ENCODE data around the gene IGFLR1. TPM values are rescaled to one million over a fixed set of nuclear protein-coding genes. Genes with fewer than 3 reads are reported as not detected.

IGFLR1 gene
- total and polyA plus RNA-seq, 9 of the 15 experiments (the other 6 are each of a cell fraction or from before 2014, with no cell fraction given), result 1.0 to 14.3 (median 4.6) TPM

- TF ChIP-seq REST (IDR thresholded peaks at IDR 0.05; ENCODE audit: borderline replicate concordance) (no peak), REST (CRISPR knock-in tag; IDR thresholded peaks at IDR 0.05; ENCODE audit: low read depth) (no peak), MCM5 (IDR thresholded peaks at IDR 0.05; ENCODE audit: low read depth) (no peak), RUNX1 (IDR thresholded peaks at IDR 0.05; ENCODE audit: low read depth) (no peak), ZNF644 (tag; IDR thresholded peaks at IDR 0.05; ENCODE audit: low read depth) (no peak), PML (IDR thresholded peaks at IDR 0.05; ENCODE audit: low read length) (no peak), CLOCK (CRISPR knock-in tag; IDR thresholded peaks at IDR 0.05; ENCODE audit: borderline replicate concordance) (no peak), SREBF1 (IDR thresholded peaks at IDR 0.05; ENCODE audit: borderline replicate concordance, low read depth, low read length) (no peak), SMAD4 (CRISPR knock-in tag; conservative IDR thresholded peaks at IDR 0.05) (no peak), STAT5A (IDR thresholded peaks at IDR 0.05; ENCODE audit: borderline replicate concordance, low read length) (no peak), DIDO1 (tag; IDR thresholded peaks at IDR 0.05; ENCODE audit: low read depth) (no peak), BACH1 (tag; IDR thresholded peaks at IDR 0.05) (no peak), ZNF586 (CRISPR knock-in tag; conservative IDR thresholded peaks at IDR 0.05) (no peak), TCF7 (IDR thresholded peaks at IDR 0.05; ENCODE audit: borderline replicate concordance) (no peak), ZNF133 (CRISPR knock-in tag; IDR thresholded peaks at IDR 0.05) (no peak), E2F1 (CRISPR knock-in tag; IDR thresholded peaks at IDR 0.05) (no peak), ZNF583 (CRISPR knock-in tag; IDR thresholded peaks at IDR 0.05) (no peak), TFAM (CRISPR knock-in tag; conservative IDR thresholded peaks at IDR 0.05) (no peak)
Observed at GRCh38 chr19:35702223-35703012, 39.8 kb downstream of the IGFLR1 start (continued).
